NCI-H1436 (cell line): ENCODE data around the gene TRANK1.
"Not testable (repeated sequence)": the region's sequence is repeated elsewhere in the genome, so short reads cannot be mapped to it uniquely, and the experiment has no call there.

Experiments
- DNase-seq: peaks from one replicate; lab custom pipeline; 2025; lab: John Stamatoyannopoulos, UW

The TRANK1 gene

DNA sequence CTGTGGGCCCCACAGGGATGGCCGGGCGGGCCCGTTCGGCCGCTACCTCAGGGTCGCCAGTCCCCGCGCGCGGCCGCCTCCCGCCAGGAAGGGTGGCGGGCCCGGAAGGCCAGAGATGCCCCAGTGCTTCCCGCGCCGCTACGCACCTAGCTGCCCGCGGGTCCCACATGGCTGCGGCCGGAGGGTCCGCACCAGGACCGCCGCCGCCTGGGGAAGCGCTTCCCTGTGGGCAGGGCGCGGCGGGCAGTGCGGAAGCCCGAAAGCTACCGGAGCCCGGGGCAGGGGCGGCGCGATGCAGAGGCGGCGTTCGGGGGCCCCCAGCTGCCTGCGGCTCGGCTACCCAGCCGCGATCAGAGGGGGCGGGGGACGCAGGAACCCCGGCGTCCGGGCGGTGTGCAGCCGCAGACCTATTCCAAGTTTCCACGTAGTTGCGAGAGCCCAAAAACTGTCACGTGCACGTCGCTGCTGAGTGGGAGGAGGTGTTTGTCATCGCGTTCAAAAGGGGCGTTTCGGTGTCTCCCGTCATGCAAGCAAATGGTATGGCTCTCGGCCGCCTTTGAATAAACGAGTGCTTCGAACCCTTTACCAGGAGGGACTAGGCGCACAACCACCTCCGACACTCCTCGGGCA, at the start of gene TRANK1:
Gene TRANK1, minus strand, starts transcription at position 414 of the 630 bp plus-strand sequence. Its CDS starts 245 bp downstream, at position 169.
- DNase-seq = no peak

DNA sequence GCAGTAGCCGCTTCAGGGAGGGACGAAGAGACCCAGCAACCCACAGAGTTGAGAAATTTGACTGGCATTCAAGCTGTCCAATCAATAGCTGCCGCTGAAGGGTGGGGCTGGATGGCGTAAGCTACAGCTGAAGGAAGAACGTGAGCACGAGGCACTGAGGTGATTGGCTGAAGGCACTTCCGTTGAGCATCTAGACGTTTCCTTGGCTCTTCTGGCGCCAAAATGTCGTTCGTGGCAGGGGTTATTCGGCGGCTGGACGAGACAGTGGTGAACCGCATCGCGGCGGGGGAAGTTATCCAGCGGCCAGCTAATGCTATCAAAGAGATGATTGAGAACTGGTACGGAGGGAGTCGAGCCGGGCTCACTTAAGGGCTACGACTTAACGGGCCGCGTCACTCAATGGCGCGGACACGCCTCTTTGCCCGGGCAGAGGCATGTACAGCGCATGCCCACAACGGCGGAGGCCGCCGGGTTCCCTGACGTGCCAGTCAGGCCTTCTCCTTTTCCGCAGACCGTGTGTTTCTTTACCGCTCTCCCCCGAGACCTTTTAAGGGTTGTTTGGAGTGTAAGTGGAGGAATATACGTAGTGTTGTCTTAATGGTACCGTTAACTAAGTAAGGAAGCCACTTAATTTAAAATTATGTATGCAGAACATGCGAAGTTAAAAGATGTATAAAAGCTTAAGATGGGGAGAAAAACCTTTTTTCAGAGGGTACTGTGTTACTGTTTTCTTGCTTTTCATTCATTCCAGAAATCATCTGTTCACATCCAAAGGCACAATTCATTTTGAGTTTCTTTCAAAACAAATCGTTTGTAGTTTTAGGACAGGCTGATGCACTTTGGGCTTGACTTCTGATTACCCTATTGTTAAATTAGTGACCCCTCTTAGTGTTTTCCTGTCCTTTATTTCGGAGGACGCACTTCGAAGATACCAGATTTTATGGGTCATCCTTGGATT, 48.8 kb upstream of the TRANK1 start, which contains the start of gene MLH1:
Gene MLH1, plus strand, starts transcription at position 193 of the 958 bp plus-strand sequence. Its CDS starts 30 bp downstream, at position 223.
- DNase-seq = no peak

DNA sequence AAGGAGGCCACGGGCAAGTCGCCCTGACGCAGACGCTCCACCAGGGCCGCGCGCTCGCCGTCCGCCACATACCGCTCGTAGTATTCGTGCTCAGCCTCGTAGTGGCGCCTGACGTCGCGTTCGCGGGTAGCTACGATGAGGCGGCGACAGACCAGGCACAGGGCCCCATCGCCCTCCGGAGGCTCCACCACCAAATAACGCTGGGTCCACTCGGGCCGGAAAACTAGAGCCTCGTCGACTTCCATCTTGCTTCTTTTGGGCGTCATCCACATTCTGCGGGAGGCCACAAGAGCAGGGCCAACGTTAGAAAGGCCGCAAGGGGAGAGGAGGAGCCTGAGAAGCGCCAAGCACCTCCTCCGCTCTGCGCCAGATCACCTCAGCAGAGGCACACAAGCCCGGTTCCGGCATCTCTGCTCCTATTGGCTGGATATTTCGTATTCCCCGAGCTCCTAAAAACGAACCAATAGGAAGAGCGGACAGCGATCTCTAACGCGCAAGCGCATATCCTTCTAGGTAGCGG, 48.0 kb upstream of the TRANK1 start, which contains the start of gene EPM2AIP1:
Gene EPM2AIP1, minus strand, starts transcription at position 326 of the 520 bp plus-strand sequence. Its CDS starts 54 bp downstream, at position 272.
- DNase-seq = no peak

DNA sequence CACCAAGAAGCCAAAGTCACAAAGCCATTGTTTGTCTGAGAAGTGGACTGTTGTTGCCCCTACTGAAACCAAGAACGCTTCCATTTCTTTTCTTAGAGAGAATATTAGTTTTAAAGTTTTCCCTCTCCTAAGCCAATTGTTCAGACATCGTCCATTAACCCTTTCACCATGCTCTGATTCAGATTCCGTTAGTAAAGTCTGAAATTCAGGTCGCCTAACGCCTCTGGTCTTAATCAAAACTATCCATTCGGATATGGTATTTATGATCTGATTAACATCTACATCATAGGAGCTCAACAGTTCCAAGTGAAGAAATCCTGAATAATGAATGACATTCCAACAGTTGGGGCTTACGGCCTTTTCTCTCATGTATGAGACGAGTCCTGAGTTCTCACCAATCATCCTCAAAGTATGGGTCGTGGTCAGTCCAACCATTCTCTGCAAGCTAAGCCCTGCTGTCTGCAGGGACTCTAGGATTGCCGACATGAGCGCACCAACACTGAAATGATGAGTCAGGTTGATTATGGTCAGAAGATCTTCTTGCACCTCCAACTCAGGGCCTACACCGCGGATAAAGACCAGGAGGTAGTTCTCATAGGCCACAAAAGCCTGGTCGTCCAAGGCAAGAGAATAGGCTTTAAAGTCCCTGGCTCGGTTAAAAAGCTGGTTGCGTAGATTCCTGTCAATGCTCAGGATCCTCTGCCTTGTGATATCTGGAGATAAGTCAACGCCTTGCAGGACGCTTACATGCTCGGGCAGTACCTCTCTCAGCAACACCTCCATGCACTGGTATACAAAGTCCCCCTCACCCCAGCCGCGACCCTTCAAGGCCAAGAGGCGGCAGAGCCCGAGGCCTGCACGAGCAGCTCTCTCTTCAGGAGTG, 47.3 kb upstream of the TRANK1 start:
- no peak for DNase-seq

DNA sequence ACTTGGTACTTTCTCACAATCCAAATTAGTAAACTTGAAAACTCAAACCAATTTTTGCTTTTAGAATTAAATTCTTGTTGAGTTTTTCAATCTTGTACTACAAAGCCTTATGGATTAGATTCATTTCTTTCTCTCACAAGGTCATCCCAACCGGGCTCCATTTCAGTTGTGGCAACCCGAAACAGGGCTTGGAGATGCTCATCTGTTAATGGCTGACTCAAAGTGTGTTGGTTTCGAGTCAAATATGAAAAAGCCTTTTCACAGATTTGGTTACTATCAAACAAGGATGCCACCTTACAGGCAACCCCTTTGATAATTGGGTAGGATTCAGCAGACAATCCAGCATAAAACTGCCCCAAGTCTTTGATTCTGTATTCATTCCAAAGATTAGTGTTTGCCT, 46.3 kb upstream of the TRANK1 start:
- no peak for DNase-seq

- DNase-seq = no peak
Measured at GRCh38 chr3:36989568-36989967, 44.7 kb upstream of the TRANK1 start.

DNA sequence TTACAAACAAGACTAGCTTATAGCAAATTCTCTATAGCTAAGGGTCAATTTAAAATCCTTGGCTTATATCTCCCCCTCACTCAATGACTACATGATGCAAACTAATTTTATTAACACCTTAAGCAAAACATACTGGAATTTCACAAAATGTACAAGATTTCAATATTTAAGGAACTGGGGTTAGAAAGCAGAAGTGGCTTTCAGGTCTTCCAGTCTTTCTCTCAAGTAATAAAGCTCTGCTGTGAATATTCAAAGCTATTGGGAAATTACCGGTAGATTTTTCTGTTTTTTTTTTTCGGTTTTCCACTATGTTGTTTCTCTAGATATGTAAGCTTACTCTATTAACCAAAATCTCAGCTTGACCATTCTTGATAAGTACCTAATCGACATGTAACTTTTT, 44.2 kb upstream of the TRANK1 start:
- DNase-seq = no peak

GRCh38 chr3:36988356-36988755, 43.5 kb upstream of the TRANK1 start:
- no peak for DNase-seq

GRCh38 chr3:36981006-36981405, 36.2 kb upstream of the TRANK1 start:
- no peak for DNase-seq

GRCh38 chr3:36973139-36973538, 28.3 kb upstream of the TRANK1 start:
- DNase-seq = no peak

DNA sequence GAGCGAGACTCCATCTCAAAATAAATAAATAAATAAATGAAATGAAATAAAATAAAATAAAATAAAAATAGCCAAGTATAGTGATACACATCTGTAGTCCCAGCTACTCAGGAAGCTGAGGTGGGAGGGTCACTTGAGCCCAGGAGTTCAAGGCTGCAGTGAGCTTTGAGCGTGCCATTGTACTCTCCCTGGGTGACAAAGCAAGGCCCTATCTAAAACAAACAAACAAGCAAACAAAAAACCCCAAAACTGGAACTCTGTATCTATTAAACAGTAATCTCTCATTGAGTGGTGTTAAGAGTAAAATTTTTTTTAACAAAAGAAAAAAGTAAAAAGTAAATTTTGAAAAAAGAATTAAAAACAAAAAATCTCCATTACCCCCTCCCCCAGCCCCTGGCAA, 27.3 kb upstream of the TRANK1 start:
- no peak for DNase-seq

DNA sequence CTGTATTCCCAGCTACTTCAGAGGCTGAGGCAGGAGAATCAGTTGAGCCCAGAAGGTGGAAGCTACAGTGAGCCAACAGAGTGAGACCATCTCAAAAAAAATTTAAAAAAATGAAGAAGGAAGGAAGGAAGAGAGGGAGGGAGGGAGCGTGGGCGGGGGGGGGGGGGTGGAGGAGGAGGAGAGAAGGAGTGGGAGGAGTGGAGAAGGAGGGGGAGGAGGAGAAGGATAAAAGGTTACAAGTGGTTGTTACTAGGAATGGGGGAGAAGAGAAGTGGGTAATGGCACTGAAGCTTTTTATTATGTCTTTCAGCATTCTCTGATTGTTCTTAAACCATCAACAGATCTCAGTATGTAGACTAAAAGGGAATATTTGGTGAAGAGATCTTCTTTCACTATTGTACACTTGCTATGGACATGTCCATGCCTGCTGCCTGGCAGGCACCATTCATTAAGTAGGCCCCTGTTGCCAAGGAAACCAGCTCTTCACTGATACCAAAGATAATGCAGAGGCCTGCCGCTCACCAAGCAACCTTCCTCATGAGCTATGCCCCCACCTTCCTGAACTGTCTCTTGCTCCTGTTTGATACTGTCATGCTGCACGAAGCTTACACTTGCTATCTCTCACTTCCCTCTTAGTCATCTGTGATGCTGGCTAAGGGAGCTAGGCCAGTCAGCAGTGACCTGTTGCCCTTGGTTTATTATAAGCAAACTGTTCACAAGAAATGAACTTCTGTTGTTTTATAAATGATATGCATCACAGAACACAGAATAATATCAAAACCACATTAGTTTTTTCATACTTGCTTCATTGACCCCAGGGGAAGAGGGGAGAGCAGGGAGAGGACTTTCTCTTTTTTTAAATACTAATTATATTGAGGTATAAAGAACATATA, 24.9 kb upstream of the TRANK1 start:
- DNase-seq = peak; percentile 84

- DNase-seq = no peak
Measured at GRCh38 chr3:36969085-36969484, 24.2 kb upstream of the TRANK1 start.

GRCh38 chr3:36965440-36965839, 20.6 kb upstream of the TRANK1 start:
- DNase-seq = no peak

- DNase-seq = no peak
Measured at GRCh38 chr3:36964817-36965216, 20.0 kb upstream of the TRANK1 start.

GRCh38 chr3:36964331-36964730, 19.5 kb upstream of the TRANK1 start:
- no peak for DNase-seq

DNA sequence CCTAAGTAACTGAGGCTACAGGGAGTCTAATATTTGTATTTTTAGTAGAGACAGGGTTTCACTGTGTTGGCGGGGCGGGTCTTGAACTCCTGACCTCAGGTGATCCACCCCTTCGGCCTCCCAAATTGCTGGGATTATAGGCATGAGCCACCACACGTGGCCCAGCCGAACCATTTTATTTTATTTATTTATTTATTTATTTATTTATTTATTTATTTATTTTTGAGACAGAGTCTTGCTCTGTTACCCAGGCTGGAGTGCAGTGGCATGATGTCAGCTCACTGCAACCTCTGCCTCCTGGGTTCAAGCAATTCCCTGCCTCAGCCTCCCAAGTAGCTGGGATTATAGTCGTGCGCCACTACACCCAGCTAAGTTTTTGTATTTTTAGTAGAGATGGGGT, 18.2 kb upstream of the TRANK1 start:
- not testable (repeated sequence) for DNase-seq

GRCh38 chr3:36960502-36960901, 15.6 kb upstream of the TRANK1 start:
- no peak for DNase-seq

GRCh38 chr3:36959821-36960220, 15.0 kb upstream of the TRANK1 start:
- DNase-seq = peak; percentile 72

DNA sequence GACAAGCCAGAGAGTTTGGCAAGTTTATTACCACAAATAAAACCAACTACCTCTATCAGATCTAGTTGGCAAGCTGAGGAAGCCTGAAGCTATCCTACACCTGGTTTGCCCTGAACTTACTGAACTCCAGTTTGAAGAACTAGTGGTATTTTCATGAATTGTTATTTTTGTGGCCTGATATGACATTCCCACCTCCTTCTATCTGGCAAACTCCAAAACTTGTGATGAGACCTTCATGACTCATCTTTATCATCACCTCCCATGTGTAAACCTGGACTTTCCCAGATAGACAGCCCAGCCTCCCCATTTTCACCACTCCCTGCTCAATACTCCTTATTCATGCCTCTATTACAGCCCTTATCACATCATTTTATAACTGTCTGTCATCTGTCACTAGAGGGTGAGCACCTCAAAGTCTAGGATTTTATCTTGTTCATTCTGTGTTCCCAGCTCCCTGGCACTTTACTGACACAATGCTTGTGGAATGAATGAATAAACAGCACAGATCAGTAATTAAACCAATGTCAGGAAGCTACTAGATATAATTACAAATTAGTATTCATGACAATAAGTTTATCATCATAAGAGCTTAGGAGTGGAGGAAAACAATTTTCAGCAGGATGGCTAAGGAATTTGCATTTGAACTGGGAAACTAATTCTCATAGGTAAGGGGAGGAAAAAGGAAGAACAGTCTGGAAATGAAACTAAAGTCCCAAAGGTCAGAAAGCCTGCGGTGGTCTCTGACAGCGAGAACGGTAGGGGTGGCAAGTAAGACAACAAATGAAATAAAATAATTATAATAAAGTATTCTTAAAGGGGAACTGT, 13.2 kb upstream of the TRANK1 start:
- DNase-seq = no peak
